HG02798 (cell line): Measurements from ENCODE around the gene TFEB.
A peak's percentile ranks its signal among the peaks of the same experiment; 100 is the strongest.

Source experiments
- ATAC-seq: cut with Tn5 transposase; IDR thresholded peaks from one replicate; pipeline ENCODE4 v1.9.1; 2021; ENCODE audit warnings: mild to moderate bottlenecking; ENCODE audit not compliant: unreplicated experiment, poor library complexity

The TFEB gene

DNA sequence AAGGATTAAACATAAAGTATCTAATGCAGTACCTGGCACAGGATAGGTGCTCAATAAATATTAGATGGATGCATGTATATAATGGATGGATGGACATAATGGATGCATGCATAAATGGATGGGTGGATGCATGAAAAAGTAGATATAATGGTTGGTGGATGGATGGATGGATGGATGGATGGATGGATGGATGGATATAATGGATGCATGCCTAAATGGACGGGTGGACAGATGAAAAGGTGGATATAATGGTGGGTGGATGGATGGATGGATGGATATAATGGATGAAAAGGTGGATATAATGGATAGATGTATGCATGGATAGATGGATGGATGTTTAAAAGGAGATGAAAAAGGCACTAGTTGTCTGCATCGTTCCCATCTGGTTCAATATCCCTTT is 26.0 kb downstream of the TFEB start:
- no peak for ATAC-seq

DNA sequence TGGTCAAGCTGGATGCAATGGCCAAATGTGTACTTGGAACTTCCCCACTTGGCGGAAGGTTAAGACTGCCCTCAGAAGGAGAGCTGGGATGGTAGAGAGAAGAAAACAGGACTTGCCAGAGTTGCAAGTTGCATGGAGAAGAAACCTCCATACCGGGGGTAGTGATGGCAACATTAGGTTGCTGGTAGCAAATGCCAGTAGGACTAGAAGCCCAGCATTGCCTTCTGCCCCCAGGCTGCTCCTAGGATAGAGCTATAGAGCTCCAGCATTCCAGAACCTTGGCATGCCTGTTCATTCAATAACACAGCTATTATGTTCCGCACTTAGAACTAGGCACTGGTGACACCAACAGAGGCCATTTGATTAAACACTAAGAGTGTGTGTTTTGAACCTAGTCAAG is 26.6 kb downstream of the TFEB start:
- no peak for ATAC-seq

DNA sequence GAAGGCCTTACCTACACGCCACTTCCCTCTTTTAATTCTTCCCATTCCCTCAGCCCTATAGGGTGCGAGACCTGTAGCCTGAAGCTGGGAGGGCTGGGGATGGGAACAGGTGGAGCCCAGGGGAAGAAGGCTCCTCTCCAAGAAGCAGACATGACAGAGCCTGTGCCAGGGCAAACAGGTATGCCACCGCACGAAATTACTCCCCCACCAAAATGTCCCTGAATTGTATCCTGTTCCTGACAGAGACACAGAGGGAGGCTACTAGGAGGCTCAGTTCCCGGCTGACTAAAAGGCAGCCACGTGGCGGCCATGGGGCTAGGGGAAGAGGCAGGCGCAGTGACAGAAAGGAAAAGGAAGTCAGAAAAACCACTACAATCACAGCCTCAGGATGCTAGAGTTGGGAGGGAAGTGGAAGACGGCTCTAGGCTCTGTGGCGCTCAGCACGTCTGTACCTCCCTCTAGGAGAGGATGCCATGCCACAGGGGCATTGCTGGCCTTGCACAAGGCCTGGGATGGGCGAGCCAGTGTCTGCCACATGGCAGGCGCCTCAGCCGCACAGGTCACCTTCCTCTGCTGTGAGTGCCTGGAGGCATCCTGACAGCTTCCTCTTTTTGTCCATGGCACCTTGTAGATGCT is 27.7 kb downstream of the TFEB start:
- ATAC-seq = no peak

DNA sequence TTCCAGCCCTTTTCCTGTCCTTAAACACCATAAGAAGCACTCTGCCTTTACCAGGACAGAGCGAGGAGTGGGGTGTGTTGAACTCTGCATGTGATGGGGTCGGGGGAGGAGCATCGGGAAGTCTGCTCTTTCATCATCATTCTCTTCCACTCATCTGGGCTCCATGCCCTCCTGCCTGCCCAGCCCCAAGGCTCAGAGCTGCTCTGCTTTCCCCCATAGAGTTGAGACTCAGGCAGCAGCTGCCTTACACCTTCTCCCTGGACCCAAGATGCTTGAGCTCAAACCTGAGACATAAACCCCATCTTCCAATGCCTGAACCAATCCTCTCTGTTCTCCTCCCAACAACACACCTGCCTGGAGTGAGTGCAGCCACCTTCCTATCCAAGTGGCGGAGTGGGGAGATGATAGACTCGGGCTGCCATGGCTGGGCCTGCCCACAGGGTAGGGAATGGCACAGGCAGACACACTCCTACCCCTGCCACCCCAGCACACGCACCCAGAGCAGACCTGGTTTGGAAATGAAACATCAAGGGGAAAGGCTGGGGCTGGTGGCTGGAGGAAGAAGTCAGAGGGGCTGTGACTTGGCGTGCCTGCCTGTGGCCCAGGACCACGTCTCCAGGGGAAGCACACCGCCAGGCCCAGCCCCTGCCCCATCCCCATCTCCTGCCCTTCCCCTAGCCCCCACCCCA is 28.4 kb downstream of the TFEB start:
- ATAC-seq = no peak

DNA sequence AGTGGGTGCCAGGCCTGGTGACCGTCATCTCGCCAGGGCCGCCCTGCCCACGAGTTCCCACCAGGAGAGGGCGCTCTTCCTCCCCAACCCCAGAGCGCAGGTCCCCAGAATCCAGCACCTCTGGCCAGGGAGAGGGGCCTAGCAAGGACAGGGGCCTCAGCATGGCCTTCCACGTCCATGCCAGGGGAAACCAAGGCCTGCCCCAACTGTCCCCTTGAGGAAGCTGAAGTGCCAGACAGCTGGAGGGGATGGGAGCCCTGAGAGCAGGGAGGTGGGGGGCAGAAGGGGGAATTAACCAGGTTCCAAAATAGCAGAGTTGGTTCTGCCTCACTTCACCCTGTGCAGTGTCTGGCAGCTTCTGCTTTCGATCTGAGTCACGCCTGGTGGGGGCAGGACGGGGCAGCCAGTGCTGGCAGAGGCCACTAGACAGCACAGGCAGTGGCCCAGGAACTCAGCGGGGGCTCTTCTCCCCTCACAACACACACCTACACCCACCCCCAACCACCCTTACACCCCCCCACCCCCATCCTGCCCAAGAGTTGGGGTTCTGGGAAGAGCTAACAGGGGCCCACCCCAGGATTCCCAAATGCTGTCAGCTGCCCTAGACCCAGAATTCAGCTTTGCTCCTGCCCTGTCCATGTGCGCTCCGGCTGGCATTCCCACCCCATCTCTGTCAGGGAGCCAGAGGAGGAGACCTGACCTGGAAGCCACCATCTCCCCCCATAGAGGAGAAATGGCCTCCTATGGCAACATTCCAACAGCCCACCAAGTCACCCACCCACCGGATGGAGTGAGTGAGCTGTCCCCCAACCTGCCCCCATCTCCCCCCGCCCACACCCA is 29.2 kb downstream of the TFEB start:
- peak; percentile 70 for ATAC-seq

DNA sequence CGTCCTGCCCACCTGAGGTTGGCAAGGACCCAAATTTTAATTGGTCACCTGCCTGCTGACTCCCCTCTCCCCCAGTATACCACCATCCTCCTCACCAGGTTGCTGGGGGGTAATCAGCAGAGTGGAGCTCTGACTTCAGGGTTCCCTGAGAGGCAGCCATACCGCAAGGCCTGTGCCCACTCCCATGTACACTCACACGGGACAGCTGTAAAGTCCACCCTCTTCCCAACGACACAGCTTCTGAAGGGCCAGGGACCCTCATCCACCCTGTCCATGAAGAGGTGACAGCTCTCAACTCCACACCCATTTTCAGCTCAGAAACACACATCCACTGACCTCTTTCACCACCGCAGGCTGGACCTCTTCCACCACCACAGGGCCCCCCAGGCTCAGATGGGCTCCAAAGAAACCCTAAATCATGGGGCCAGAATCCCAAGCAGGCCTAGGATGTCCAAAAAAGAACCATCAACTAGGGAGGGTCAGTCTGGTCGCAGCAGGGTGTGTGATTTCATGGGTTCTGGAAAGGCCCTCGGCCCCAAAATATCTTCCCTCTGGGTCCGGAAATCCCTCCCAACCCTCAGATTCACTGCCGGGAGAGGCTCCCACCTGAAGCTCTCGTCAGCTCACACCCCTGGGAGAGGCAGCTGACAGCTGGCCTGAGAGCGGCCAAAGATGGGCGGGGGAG is 30.0 kb downstream of the TFEB start:
- no peak for ATAC-seq

DNA sequence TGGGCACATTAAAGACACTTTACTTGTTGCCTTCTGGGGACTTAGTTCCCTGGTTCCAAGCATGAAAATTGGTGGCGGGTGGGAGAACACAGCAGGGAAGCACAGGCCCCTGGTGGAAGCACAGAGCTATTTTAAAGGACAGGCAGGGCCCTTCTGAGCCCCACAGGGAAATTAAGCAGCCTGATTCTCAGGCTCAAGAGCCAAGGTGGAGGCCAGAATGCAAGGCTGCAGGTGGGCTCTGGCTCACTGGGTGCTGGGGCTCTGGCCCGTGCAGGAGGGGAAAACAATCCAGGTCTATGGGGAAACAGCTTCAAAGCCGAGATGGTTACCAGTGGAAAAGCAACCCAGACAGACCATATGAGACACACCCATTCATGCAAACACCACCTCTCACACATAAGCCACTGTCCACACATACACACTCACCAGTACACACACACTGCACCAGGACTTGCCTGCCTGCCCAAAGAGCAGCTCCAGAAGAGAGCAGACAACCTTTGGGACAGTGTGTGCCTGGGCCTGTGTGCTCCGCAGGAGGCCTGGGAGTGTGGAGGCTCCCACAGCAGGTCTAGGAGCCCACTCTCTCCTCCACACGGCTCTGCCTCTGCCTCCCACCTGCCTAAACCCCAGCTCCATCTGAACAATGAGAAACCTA is 30.6 kb downstream of the TFEB start:
- no peak for ATAC-seq

DNA sequence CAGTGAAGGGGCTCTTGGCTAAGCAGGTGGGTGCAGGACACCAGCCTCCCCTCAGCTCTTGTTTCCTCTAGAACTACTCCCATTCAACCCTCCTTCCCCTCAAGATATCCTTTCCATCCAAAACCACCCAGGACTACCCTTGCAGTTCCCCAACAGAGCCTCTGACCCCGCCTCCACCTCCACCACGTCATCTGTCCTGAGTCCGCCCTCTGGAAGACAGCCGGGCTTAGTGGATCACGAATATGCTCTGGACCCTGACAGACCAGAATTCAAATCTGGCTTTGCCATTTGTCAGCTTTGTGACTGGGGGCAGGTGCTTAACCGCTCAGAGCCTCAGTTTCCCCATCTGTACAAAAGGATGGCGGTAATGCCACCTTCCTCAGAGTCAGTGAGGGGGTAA is 31.4 kb downstream of the TFEB start:
- ATAC-seq = no peak

DNA sequence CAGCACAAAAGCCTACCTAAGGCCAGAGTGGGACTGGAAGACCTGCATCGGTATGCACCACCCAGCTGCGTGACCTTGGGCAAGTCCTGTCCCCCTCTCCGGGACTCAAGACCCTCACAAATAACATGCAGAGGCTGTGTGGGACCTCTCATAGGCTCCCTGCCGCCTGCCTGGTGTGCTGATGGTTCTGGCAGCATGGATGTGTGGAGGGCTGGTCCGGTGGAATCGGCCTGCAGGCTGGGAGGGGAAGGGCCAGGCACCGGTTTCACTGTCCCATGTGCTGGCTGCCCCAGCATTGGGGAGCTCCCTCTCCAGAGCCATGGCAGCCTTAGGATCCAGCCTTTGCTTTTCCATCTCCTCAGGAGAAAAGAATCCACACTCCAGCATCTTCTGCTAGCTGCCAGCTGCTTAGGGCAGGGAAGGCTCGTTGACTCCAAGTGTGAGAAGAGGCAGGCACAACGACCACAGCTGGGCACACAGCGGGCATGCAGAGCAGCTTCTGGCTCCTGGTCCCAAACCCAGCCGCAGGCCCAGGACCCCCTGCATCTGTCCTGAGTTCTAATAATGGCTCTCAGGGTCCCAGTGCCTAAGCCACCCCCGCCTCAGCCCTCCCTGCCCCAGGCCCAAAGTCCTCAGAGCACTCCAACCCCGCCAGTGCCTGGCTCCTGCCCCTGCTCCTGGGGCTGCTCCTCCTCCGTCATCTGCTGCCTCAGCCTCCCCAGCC is 32.5 kb downstream of the TFEB start:
- ATAC-seq = no peak

DNA sequence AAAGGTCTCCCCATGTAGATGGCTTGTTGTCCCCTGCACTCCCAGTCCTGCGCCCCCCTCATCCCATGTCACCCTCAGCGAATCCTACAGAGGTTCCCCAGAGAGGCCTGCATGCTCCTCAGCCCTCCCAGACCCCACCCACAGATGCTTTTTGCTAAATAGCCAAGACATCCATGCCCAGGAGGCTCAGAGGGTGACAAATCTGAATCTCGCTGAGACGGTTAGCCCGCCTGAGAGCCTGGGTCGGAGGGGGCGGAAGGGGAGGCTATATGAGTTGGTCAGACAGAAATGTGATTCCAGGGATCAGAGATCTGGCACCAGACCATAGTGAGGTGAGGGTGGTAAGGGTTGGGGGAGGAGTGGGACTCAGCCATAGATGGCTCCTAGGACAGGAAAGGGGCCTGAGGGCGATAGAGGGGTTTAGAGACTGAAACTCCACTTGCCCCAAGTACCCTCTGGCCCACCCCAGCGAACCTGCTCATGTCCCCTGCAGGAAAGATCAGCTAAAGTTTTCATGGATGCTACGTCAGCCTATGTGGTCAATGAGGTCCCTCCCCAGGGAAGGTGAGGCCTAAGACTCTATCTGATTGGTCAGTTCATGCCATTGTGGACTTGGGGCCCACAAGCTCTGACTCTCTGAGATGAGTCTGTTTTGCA is 33.2 kb downstream of the TFEB start:
- no peak for ATAC-seq

DNA sequence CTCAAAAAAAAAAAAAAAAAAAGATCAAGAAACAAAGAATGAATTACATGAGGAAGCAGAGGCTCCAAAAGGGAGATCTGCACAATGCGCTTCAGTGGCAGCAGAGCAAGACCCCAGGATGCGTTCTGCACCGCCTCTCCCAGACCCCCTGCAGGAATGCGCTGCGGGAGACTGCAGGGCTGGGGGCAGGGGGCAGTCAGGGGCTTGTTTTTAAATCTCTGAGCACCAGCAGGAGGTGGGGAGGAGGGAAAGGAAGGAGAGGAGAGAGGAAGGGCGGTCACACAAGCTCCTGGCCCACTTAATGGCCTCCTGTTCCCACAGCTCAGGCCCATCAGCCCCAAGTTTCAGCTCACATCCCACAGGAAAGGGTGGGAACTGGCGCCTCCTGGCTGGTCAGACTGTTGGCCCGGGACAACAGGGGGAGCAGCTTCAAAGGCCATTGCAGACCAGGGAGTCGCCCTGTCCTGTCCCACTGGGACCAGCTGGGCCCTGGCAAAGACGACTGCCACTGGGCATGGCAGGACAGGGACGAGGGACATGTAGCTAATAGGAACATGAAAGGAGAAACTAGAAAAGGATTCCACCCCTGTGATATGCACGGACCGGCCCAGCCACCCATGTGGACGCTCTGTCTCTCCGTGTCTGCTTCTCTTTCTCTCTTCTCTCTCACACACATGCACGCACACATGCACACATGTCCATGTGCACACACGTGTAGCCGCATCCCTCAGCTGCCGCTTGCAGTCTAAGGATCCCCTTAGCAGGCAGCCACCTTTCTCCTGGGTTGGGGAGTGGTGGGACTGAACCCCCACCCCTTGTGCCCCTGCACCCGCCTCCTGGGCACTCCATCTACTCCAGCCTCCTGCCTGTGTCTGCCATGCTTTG is 34.7 kb downstream of the TFEB start:
- no peak for ATAC-seq

DNA sequence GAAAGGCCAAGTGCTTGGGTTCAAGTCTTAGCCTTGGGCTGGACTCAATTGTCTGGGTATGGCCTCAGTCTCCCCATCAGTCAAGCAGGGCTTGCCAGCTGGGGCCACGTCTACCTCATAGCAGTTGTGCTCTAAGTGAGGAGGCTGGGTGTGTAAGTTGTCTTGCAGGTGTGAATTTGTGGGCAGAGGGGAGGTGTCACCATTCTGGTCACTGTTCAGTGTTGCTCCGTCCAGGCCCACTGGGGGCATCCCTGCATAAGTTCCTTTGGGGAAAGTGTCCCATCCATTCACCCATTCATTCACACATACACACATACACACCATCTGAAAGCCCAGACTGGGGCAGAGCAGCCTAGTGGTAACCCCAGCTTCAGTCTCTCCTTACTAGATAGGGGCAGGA is 36.3 kb downstream of the TFEB start:
- no peak for ATAC-seq

DNA sequence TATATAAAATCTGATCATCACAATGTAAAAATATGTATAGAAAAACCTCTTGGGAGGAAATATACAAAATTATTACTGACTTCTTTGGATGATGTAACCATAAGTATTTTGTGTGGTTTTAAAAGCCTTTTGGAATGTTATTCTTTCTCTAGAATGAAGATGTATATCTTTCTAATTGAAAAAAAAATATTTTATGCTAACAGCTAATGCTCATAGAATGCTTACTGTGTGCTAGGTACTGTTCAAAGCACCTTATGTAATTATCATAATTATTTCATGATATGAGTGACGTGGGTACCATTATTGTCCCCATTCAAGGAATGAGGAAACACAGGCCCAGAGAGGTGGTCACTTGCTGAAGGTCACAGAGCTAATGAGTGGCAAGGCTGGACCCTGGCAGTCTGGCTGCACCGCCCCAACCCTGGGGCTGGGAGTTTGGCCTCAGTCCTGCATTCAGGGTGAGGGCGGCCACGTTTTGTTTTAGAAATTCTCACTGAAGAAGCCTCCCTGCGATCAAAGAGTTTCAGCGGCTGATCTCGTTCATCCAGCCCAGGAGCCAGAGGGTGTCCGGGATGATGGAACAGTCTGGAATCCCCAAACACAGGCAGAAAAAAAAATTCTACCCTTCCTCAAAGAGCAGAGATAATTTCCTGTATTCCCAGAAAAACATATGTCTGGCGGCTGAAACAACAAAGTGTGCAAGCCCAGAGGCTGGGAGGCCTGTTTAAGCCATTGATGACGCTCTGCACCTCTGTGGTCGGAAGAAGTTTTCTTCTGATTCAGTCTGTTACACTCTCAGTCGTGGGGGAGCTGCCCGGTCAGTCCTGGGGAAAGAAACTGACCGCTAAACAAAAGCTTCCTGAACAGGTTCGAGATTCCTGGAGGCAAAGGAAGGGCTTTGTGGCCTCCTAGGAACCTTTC is 37.3 kb downstream of the TFEB start:
- no peak for ATAC-seq

DNA sequence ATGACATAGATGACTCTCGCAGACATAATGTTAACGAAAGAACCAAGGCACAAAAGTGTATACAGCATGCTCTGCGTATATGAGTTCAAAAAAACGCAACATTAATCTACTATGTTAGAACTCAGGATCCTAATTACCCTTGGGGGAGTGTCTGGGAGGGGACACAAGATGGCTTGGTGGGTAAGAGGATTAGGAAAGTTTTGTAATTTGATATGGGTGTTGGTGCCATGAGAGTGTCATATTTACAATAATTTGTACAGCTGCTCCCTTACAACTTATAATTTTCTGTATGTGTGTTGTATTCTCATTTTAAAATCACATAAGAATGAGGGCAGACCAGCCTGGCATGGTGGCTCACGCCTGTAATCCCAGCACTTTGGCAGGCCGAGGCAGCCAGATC is 38.6 kb downstream of the TFEB start:
- ATAC-seq = no peak

DNA sequence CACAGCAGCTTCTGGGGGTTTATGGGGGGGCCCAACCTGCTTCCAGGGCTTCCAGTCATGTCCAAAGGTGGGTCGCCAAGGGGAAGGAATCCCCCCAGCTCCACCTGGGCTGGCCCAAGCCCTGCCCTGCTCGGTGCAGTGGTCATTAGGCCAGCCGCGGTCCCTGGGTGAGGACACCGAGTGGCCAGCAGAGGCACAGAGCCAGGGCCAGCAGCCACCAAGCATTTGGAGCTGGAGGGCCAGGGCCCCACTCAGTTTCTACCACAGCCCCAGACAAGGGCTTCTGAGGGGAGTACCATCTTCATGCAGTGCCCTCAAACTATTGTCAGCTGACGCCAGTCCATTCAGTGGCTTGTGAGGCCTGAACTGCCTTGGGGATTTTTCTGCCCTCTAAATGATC is 39.6 kb downstream of the TFEB start:
- no peak for ATAC-seq

DNA sequence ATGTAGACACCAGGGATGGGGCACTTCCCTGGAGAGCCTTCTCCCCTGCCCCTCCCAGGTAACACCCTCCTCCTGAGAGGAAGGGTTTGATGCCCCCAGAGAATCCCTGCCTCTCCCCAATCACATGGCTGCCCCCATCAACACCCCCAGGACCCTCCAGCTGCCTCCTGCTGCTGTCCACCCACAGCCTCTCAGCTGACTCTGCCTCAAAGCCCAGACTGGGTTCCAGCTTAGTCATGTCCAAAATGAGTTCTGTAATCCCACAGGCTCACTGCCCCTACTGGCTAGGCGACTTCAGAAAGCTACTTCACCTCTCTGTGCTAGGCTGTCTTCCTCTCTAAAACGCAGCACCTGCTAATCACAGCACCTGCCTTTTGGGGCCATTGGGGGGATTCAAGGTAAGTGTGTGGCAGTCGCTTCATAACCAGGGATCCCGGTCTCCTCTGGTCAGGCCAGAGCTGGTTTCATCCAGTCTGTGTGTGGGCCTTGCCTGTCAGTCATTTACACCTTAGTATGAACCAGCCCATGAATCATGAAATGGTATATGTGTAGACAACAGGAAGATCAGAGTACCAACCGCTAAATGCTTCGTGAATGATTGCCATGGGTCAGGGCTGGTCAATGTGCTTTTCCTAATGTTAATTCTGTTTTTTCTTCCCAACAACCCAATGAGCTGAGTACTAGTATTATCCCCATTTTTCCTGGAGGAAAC is 40.4 kb downstream of the TFEB start:
- ATAC-seq = no peak
